Stomach (tissue), 4 donors: ENCODE results near the gene PPP4R2.

ENCODE experiments used
- CTCF ChIP-seq, 7 experiments: fragments of 450-650 bp in 4 of 7; fragments of 200-600 bp in 3 of 7; sonication (generic) in 3 of 7; IDR thresholded peaks; one replicate each; pipeline ENCODE4 v1.5.1; 2016 to 2019; ENCODE audit warnings: antibody characterized with exemption in 7 of 7, control low read depth in 2 of 7, mild to moderate bottlenecking in 1 of 7
- POLR2A ChIP-seq, 4 donors: fragments of 450-650 bp; IDR thresholded peaks; one replicate each; pipeline ENCODE4 v1.6.1; 2016; ENCODE audit warnings: antibody characterized with exemption in 4 of 4, control low read depth in 2 of 4, mild to moderate bottlenecking in 1 of 4, moderate library complexity in 1 of 4
- POLR2AphosphoS5 ChIP-seq, 3 donors: sonication (generic); formaldehyde crosslinking; IDR thresholded peaks; one replicate each; pipeline ENCODE4 v1.6.1; 2016; ENCODE audit warnings: antibody characterized with exemption in 3 of 3

GRCh38 chr3:73072634-73073033, 76.0 kb downstream of the PPP4R2 start:
- no peak for TF ChIP-seq CTCF (IDR thresholded peaks at IDR 0.05)
- no peak for TF ChIP-seq POLR2AphosphoS5 (IDR thresholded peaks at IDR 0.05)
- no peak for TF ChIP-seq POLR2A (IDR thresholded peaks at IDR 0.05)
